ENCODE measurements around the gene FUS.

The FUS gene

GRCh38 chr16:31179219-31179746, 656 bp upstream of the FUS start:
- peaks cover 20% of the 10 kb centered on the region for H3K36me3 ChIP-seq (ENCODE audit: control insufficient read depth, insufficient read depth, low read length, severe bottlenecking)
- no peaks in the 10 kb centered on the region for H3K27me3 ChIP-seq (replicated peaks; ENCODE audit: control insufficient read depth, insufficient read depth, low read length)
- peaks cover 34% of the 10 kb centered on the region for H3K4me1 ChIP-seq (ENCODE audit: control insufficient read depth, insufficient read depth, low read length)
- H3K9me3 ChIP-seq (ENCODE audit: control insufficient read depth, low read length) = no peaks in the 10 kb centered on the region
- DNase-seq (ENCODE audit: low read depth) = no peak
- peak overlapping the region; percentile 96 for H3K9ac ChIP-seq (ENCODE audit: low read length)
- peak overlapping the region; percentile 95 for H3K4me3 ChIP-seq (ENCODE audit: low read length)

- peak; percentile 65 for DNase-seq (ENCODE audit: low read depth)
- Histone ChIP-seq H3K27me3 (replicated peaks; ENCODE audit: control insufficient read depth, insufficient read depth, low read length) (no peaks in the 10 kb centered on the region), H3K36me3 (ENCODE audit: control insufficient read depth, insufficient read depth, low read length, severe bottlenecking) (peaks cover 40% of the 10 kb centered on the region), H3K4me3 (ENCODE audit: low read length) (peak overlapping the region; percentile 95), H3K9me3 (ENCODE audit: control insufficient read depth, low read length) (no peaks in the 10 kb centered on the region), H3K9ac (ENCODE audit: low read length) (peak overlapping the region; percentile 96), H3K4me1 (ENCODE audit: control insufficient read depth, insufficient read depth, low read length) (peaks cover 34% of the 10 kb centered on the region)
These were observed 1.3 kb downstream of the FUS start for GRCh38 chr16:31181102-31181830.

GRCh38 chr16:31182391-31182790, 2.5 kb downstream of the FUS start:
- Histone ChIP-seq H3K27me3 (replicated peaks; ENCODE audit: control insufficient read depth, insufficient read depth, low read length) (no peaks in the 10 kb centered on the region), H3K9me3 (ENCODE audit: control insufficient read depth, low read length) (no peaks in the 10 kb centered on the region), H3K9ac (ENCODE audit: low read length) (peak overlapping the region; percentile 96), H3K36me3 (ENCODE audit: control insufficient read depth, insufficient read depth, low read length, severe bottlenecking) (peaks cover 51% of the 10 kb centered on the region), H3K4me3 (ENCODE audit: low read length) (peak overlapping the region; percentile 95), H3K4me1 (ENCODE audit: control insufficient read depth, insufficient read depth, low read length) (peaks cover 34% of the 10 kb centered on the region)
- peak; percentile 34 for DNase-seq (ENCODE audit: low read depth)

- peak overlapping the region; percentile 95 for H3K4me3 ChIP-seq (ENCODE audit: low read length)
- no peak for DNase-seq (ENCODE audit: low read depth)
- no peaks in the 10 kb centered on the region for H3K27me3 ChIP-seq (replicated peaks; ENCODE audit: control insufficient read depth, insufficient read depth, low read length)
- no peaks in the 10 kb centered on the region for H3K9me3 ChIP-seq (ENCODE audit: control insufficient read depth, low read length)
- peaks cover 32% of the 10 kb centered on the region for H3K4me1 ChIP-seq (ENCODE audit: control insufficient read depth, insufficient read depth, low read length)
- peaks cover 64% of the 10 kb centered on the region for H3K36me3 ChIP-seq (ENCODE audit: control insufficient read depth, insufficient read depth, low read length, severe bottlenecking)
- peak overlapping the region; percentile 96 for H3K9ac ChIP-seq (ENCODE audit: low read length)
These were observed 3.8 kb downstream of the FUS start for GRCh38 chr16:31183432-31184428.

GRCh38 chr16:31184888-31185287, 4.9 kb downstream of the FUS start:
- DNase-seq (ENCODE audit: low read depth) = no peak
- no peak overlapping the region for H3K4me3 ChIP-seq (ENCODE audit: low read length)
- H3K4me1 ChIP-seq (ENCODE audit: control insufficient read depth, insufficient read depth, low read length) = peaks cover 28% of the 10 kb centered on the region
- H3K9ac ChIP-seq (ENCODE audit: low read length) = no peak overlapping the region
- no peaks in the 10 kb centered on the region for H3K27me3 ChIP-seq (replicated peaks; ENCODE audit: control insufficient read depth, insufficient read depth, low read length)
- peaks cover 76% of the 10 kb centered on the region for H3K36me3 ChIP-seq (ENCODE audit: control insufficient read depth, insufficient read depth, low read length, severe bottlenecking)
- no peaks in the 10 kb centered on the region for H3K9me3 ChIP-seq (ENCODE audit: control insufficient read depth, low read length)

GRCh38 chr16:31185339-31185738, 5.4 kb downstream of the FUS start:
- Histone ChIP-seq H3K9ac (ENCODE audit: low read length) (no peak overlapping the region), H3K36me3 (ENCODE audit: control insufficient read depth, insufficient read depth, low read length, severe bottlenecking) (peaks cover 81% of the 10 kb centered on the region), H3K4me1 (ENCODE audit: control insufficient read depth, insufficient read depth, low read length) (peaks cover 28% of the 10 kb centered on the region), H3K4me3 (ENCODE audit: low read length) (no peak overlapping the region), H3K9me3 (ENCODE audit: control insufficient read depth, low read length) (no peaks in the 10 kb centered on the region), H3K27me3 (replicated peaks; ENCODE audit: control insufficient read depth, insufficient read depth, low read length) (no peaks in the 10 kb centered on the region)
- no peak for DNase-seq (ENCODE audit: low read depth)

GRCh38 chr16:31186176-31186575, 6.2 kb downstream of the FUS start:
- no peaks in the 10 kb centered on the region for H3K9me3 ChIP-seq (ENCODE audit: control insufficient read depth, low read length)
- peaks cover 28% of the 10 kb centered on the region for H3K4me1 ChIP-seq (ENCODE audit: control insufficient read depth, insufficient read depth, low read length)
- H3K36me3 ChIP-seq (ENCODE audit: control insufficient read depth, insufficient read depth, low read length, severe bottlenecking) = peaks cover 89% of the 10 kb centered on the region
- no peak overlapping the region for H3K4me3 ChIP-seq (ENCODE audit: low read length)
- no peak overlapping the region for H3K9ac ChIP-seq (ENCODE audit: low read length)
- no peak for DNase-seq (ENCODE audit: low read depth)
- no peaks in the 10 kb centered on the region for H3K27me3 ChIP-seq (replicated peaks; ENCODE audit: control insufficient read depth, insufficient read depth, low read length)

GRCh38 chr16:31186930-31187807, 7.2 kb downstream of the FUS start:
- Histone ChIP-seq H3K9me3 (ENCODE audit: control insufficient read depth, low read length) (no peaks in the 10 kb centered on the region), H3K36me3 (ENCODE audit: control insufficient read depth, insufficient read depth, low read length, severe bottlenecking) (peaks cover 99% of the 10 kb centered on the region), H3K4me1 (ENCODE audit: control insufficient read depth, insufficient read depth, low read length) (peaks cover 20% of the 10 kb centered on the region), H3K4me3 (ENCODE audit: low read length) (no peak overlapping the region), H3K9ac (ENCODE audit: low read length) (no peak overlapping the region), H3K27me3 (replicated peaks; ENCODE audit: control insufficient read depth, insufficient read depth, low read length) (no peaks in the 10 kb centered on the region)
- DNase-seq (ENCODE audit: low read depth) = no peak

- DNase-seq (ENCODE audit: low read depth) = no peak
- Histone ChIP-seq H3K36me3 (ENCODE audit: control insufficient read depth, insufficient read depth, low read length, severe bottlenecking) (peaks cover 100% of the 10 kb centered on the region), H3K9me3 (ENCODE audit: control insufficient read depth, low read length) (no peaks in the 10 kb centered on the region), H3K9ac (ENCODE audit: low read length) (no peak overlapping the region), H3K4me1 (ENCODE audit: control insufficient read depth, insufficient read depth, low read length) (peaks cover 14% of the 10 kb centered on the region), H3K4me3 (ENCODE audit: low read length) (no peak overlapping the region), H3K27me3 (replicated peaks; ENCODE audit: control insufficient read depth, insufficient read depth, low read length) (no peaks in the 10 kb centered on the region)
These were observed 7.9 kb downstream of the FUS start for GRCh38 chr16:31187808-31188189.

GRCh38 chr16:31188450-31189411, 8.8 kb downstream of the FUS start:
- H3K9ac ChIP-seq (ENCODE audit: low read length) = no peak overlapping the region
- H3K36me3 ChIP-seq (ENCODE audit: control insufficient read depth, insufficient read depth, low read length, severe bottlenecking) = peaks cover 100% of the 10 kb centered on the region
- H3K9me3 ChIP-seq (ENCODE audit: control insufficient read depth, low read length) = no peaks in the 10 kb centered on the region
- no peaks in the 10 kb centered on the region for H3K27me3 ChIP-seq (replicated peaks; ENCODE audit: control insufficient read depth, insufficient read depth, low read length)
- no peak overlapping the region for H3K4me3 ChIP-seq (ENCODE audit: low read length)
- no peak for DNase-seq (ENCODE audit: low read depth)
- H3K4me1 ChIP-seq (ENCODE audit: control insufficient read depth, insufficient read depth, low read length) = peaks cover 4% of the 10 kb centered on the region
